K562 (cell line): ENCODE measurements around the gene GLRA2.

Source experiments
- POLR2AphosphoS5 ChIP-seq: IDR thresholded peaks from 2 replicates; pipeline ENCODE4 v1.6.1; 2011; ENCODE audit warnings: mild to moderate bottlenecking, low read depth, low read length, moderate library complexity; ENCODE audit not compliant: control insufficient read depth, insufficient read depth
- TAF1 ChIP-seq: IDR thresholded peaks from 2 replicates; pipeline ENCODE4 v1.6.1; 2011; ENCODE audit warnings: mild to moderate bottlenecking, low read length, moderate library complexity; ENCODE audit not compliant: insufficient read depth, control insufficient read depth, severe bottlenecking; ENCODE audit errors: extremely low read depth

DNA sequence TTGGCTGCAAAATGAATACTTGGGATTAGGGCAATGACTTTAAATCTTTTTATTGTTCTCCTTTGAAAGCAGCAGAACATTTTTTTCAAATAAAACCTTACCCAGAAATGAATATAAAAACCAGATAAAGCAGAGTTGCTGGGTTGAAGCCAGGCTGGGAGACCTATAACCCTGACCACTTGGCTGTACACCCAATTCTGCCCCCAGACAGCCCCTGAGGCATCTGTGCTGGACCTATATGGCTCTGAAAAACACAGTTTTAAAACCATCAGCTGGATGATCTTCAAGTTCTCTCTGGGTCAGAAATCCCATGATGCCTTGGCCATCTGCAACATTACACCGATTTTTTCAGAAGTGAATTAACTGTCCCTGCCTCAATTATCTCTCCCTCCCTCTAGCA is 23.7 kb upstream of the GLRA2 start:
- TF ChIP-seq TAF1, result no peak
- TF ChIP-seq POLR2AphosphoS5, result no peak
